ENCODE results near the gene C17orf78.

DNA sequence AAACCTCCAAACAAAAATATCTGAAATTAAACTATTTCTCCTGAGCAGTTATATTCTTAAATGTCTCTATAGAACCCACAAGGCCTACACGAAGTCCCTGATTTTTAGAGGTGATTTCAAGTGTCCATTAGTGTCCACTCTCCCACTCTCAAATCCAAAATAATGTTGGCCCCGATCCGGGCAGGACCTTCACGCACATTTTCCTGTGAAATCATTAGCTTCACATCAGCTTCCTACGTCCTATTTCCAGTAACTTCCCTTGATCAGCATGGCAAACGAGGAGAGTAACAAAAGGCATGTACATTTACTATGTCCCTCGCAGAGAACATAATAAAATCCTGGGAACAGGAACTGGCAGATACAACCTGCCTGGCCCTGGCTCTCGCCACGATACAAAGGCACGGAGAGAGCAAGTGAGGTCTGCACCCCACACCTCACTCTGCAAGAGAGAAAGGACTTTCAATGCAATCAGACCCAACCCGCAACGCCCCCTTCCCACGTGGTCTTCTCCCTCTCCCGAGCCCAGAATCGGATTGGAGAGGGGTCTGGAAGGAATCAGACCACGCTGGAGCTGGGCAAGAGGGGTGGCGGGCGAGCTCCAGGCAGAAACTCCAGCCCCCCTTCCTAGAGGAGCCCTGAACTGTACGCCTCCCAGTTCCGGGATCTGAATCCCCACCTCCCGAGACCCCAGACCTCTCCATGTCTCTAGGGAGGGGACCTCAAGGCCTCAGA is 17.5 kb upstream of the C17orf78 start:
- TF ChIP-seq, protein P1, sequence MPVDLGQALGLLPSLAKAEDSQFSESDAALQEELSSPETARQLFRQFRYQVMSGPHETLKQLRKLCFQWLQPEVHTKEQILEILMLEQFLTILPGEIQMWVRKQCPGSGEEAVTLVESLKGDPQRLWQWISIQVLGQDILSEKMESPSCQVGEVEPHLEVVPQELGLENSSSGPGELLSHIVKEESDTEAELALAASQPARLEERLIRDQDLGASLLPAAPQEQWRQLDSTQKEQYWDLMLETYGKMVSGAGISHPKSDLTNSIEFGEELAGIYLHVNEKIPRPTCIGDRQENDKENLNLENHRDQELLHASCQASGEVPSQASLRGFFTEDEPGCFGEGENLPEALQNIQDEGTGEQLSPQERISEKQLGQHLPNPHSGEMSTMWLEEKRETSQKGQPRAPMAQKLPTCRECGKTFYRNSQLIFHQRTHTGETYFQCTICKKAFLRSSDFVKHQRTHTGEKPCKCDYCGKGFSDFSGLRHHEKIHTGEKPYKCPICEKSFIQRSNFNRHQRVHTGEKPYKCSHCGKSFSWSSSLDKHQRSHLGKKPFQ (tag by site-specific recombination; IDR thresholded peaks at IDR 0.05), result no peak
- TF ChIP-seq, protein P2, sequence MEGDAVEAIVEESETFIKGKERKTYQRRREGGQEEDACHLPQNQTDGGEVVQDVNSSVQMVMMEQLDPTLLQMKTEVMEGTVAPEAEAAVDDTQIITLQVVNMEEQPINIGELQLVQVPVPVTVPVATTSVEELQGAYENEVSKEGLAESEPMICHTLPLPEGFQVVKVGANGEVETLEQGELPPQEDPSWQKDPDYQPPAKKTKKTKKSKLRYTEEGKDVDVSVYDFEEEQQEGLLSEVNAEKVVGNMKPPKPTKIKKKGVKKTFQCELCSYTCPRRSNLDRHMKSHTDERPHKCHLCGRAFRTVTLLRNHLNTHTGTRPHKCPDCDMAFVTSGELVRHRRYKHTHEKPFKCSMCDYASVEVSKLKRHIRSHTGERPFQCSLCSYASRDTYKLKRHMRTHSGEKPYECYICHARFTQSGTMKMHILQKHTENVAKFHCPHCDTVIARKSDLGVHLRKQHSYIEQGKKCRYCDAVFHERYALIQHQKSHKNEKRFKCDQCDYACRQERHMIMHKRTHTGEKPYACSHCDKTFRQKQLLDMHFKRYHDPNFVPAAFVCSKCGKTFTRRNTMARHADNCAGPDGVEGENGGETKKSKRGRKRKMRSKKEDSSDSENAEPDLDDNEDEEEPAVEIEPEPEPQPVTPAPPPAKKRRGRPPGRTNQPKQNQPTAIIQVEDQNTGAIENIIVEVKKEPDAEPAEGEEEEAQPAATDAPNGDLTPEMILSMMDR (tag by site-specific recombination; IDR thresholded peaks at IDR 0.05), result no peak
- TF ChIP-seq YY1 (tag by site-specific recombination; IDR thresholded peaks at IDR 0.05) (no peak), TCF7L2 (IDR thresholded peaks at IDR 0.05; ENCODE audit: borderline replicate concordance, low read depth, low read length) (no peak), ZNF548 (tag by site-specific recombination; IDR thresholded peaks at IDR 0.05) (no peak), ZNF518A (tag by site-specific recombination; conservative IDR thresholded peaks at IDR 0.05; ENCODE audit: low read depth) (no peak), REST (tag by site-specific recombination; IDR thresholded peaks at IDR 0.05) (no peak), SETDB1 (IDR thresholded peaks at IDR 0.05; ENCODE audit: insufficient read length, low read length) (no peak), ZNF544 (tag by site-specific recombination; IDR thresholded peaks at IDR 0.05) (no peak), ZNF501 (tag by site-specific recombination; IDR thresholded peaks at IDR 0.05) (no peak), ZNF707 (tag by site-specific recombination; IDR thresholded peaks at IDR 0.05) (no peak), ZBTB1 (tag by site-specific recombination; IDR thresholded peaks at IDR 0.05) (no peak), ZNF174 (tag by site-specific recombination; IDR thresholded peaks at IDR 0.05) (no peak)
